Measurements from ENCODE around the gene MEX3D. TPM values are rescaled to one million over a fixed set of nuclear protein-coding genes. Genes with fewer than 3 reads are reported as not detected.

The MEX3D gene
- total and polyA plus RNA-seq, 12 donors, result 1.6 to 31.6 (median 14.4) TPM

- 74 to 80% (median 79%) methylated on average over 15 to 22 of the region's 22 CpGs for WGBS, 4 donors
- peaks cover 0 to 35% of the 10 kb centered on the region in 2 donors for H3K36me3 ChIP-seq (replicated peaks in 1 of 2)
- no peaks in the 10 kb centered on the region for H3K27me3 ChIP-seq
- no peak overlapping the region for H3K27ac ChIP-seq
- H3K4me3 ChIP-seq, result no peak overlapping the region
- intact Hi-C loops (cut with DNase I), result no loop called here
- TF ChIP-seq CTCF (IDR thresholded peaks at IDR 0.05) (no peak), POLR2A (IDR thresholded peaks at IDR 0.05) (no peak)
- no peak for DNase-seq
- H3K9me3 ChIP-seq (replicated peaks in 1 of 3), result no peaks in the 10 kb centered on the region
- H3K4me1 ChIP-seq (replicated peaks in 1 of 2), result no peaks in the 10 kb centered on the region
These were observed 7.5 kb upstream of the MEX3D start for GRCh38 chr19:1575323-1576241.

GRCh38 chr19:1574354-1575136 lies 6.4 kb upstream of the MEX3D start:
- H3K27ac ChIP-seq, result no peak overlapping the region
- intact Hi-C loops (cut with DNase I), result no loop called here
- TF ChIP-seq CTCF (IDR thresholded peaks at IDR 0.05) (no peak), POLR2A (IDR thresholded peaks at IDR 0.05) (no peak)
- DNase-seq, result no peak
- H3K4me3 ChIP-seq, result no peak overlapping the region
- no peaks in the 10 kb centered on the region for H3K27me3 ChIP-seq
- H3K36me3 ChIP-seq (replicated peaks in 1 of 2), result peaks cover 0 to 24% of the 10 kb centered on the region in 2 donors
- H3K9me3 ChIP-seq (replicated peaks in 1 of 3), result no peaks in the 10 kb centered on the region
- H3K4me1 ChIP-seq (replicated peaks in 1 of 2), result no peaks in the 10 kb centered on the region
- 83 to 87% (median 84%) methylated on average over 14 to 34 of the region's 34 CpGs for WGBS, 4 donors

GRCh38 chr19:1572795-1573194 lies 4.7 kb upstream of the MEX3D start:
- Histone ChIP-seq H3K36me3 (replicated peaks in 1 of 2) (peaks cover 0 to 13% of the 10 kb centered on the region in 2 donors), H3K27ac (no peak overlapping the region), H3K9me3 (replicated peaks in 1 of 3) (no peaks in the 10 kb centered on the region), H3K4me3 (no peak overlapping the region), H3K4me1 (replicated peaks in 1 of 2) (peaks cover 3 to 4% of the 10 kb centered on the region in 2 donors), H3K27me3 (no peaks in the 10 kb centered on the region)
- TF ChIP-seq CTCF (IDR thresholded peaks at IDR 0.05), result no peak
- no peak for TF ChIP-seq POLR2A (IDR thresholded peaks at IDR 0.05)
- 80 to 89% (median 82%) methylated on average over 9 of the region's 9 CpGs for whole genome bisulfite sequencing, 4 donors
- DNase-seq, result no peak
- intact Hi-C loops (cut with DNase I), result no loop called here

GRCh38 chr19:1571358-1571757 lies 3.2 kb upstream of the MEX3D start:
- Histone ChIP-seq H3K4me3 (no peak overlapping the region), H3K4me1 (replicated peaks in 1 of 2) (peaks cover 4% of the 10 kb centered on the region in 2 donors), H3K9me3 (replicated peaks in 1 of 3) (no peaks in the 10 kb centered on the region), H3K36me3 (replicated peaks in 1 of 2) (no peaks in the 10 kb centered on the region), H3K27ac (no peak overlapping the region), H3K27me3 (no peaks in the 10 kb centered on the region)
- WGBS, 4 donors, result 81 to 87% (median 83%) methylated on average over 12 of the region's 12 CpGs
- no peak for DNase-seq
- intact Hi-C loops (cut with DNase I), result no loop called here
- TF ChIP-seq CTCF (IDR thresholded peaks at IDR 0.05) (no peak), POLR2A (IDR thresholded peaks at IDR 0.05) (no peak)
